T-helper 1 cell treated with Interleukin-12 subunit alpha and Interleukin-12 subunit beta and Interleukin-4 antibody, amounts not matched to agents 30 μg/mL and 1 μg/mL, for 36 hours (primary cell): ENCODE results near the gene TRIM10.

Experiments
- H3K27ac Mint-ChIP-seq: one replicate; pipeline ENCODE4 v1.8.0; 2021; ENCODE audit warnings: mild to moderate bottlenecking, mixed read lengths
- H3K27me3 Mint-ChIP-seq: one replicate; pipeline ENCODE4 v1.8.0; 2021; ENCODE audit warnings: low read depth, mixed read lengths
- H3K36me3 Mint-ChIP-seq: one replicate; pipeline ENCODE4 v1.8.0; 2021; ENCODE audit warnings: low read depth, mixed read lengths
- H3K4me1 Mint-ChIP-seq: one replicate; pipeline ENCODE4 v1.8.0; 2021; ENCODE audit warnings: low read depth, mixed read lengths
- H3K4me3 Mint-ChIP-seq: one replicate; pipeline ENCODE4 v1.8.0; 2021; ENCODE audit warnings: mild to moderate bottlenecking, moderate library complexity, mixed read lengths
- H3K9me3 Mint-ChIP-seq: one replicate; pipeline ENCODE4 v1.8.0; 2021; ENCODE audit warnings: mixed read lengths

The TRIM10 gene

GRCh38 chr6:30112402-30112994 is 48.5 kb downstream of the TRIM10 start:
- Mint-ChIP-seq H3K4me3 (no peak overlapping the region), H3K36me3 (peaks cover 2% of the 10 kb centered on the region), H3K27me3 (peaks cover 73% of the 10 kb centered on the region), H3K27ac (no peak overlapping the region), H3K4me1 (peaks cover 18% of the 10 kb centered on the region), H3K9me3 (no peaks in the 10 kb centered on the region)

- H3K4me3 Mint-ChIP-seq: no peak overlapping the region
- H3K27me3 Mint-ChIP-seq: peaks cover 72% of the 10 kb centered on the region
- peaks cover 18% of the 10 kb centered on the region for H3K4me1 Mint-ChIP-seq
- H3K36me3 Mint-ChIP-seq: peaks cover 2% of the 10 kb centered on the region
- no peak overlapping the region for H3K27ac Mint-ChIP-seq
- H3K9me3 Mint-ChIP-seq: no peaks in the 10 kb centered on the region
Measured at GRCh38 chr6:30111266-30111856, 49.6 kb downstream of the TRIM10 start.

DNA sequence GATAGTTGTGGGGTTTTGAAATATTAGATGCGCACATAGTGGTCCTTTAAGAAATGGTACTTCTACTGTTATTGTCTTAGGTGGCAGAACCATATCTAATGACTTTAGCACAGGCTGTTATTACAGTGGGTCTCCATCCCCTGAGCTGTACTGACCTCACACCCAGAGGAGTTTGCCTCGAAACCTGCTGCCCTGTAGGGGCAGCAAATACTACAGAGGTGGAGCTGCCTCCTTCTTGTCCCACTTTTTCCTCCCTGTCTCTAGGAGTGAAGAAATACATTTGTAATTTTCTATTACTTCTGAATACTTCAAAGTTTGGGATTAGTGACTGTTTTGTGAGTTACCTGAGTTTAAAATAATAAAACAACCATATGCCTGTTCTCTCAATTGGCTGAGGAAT is 56.4 kb downstream of the TRIM10 start:
- no peaks in the 10 kb centered on the region for H3K9me3 Mint-ChIP-seq
- H3K36me3 Mint-ChIP-seq: peaks cover 2% of the 10 kb centered on the region
- no peak overlapping the region for H3K4me3 Mint-ChIP-seq
- H3K4me1 Mint-ChIP-seq: peaks cover 39% of the 10 kb centered on the region
- H3K27ac Mint-ChIP-seq: no peak overlapping the region
- H3K27me3 Mint-ChIP-seq: peaks cover 53% of the 10 kb centered on the region

- Mint-ChIP-seq H3K4me1 (peaks cover 36% of the 10 kb centered on the region), H3K9me3 (no peaks in the 10 kb centered on the region), H3K36me3 (peaks cover 2% of the 10 kb centered on the region), H3K27me3 (peaks cover 57% of the 10 kb centered on the region), H3K27ac (no peak overlapping the region), H3K4me3 (peak overlapping the region; percentile 88)
Measured at GRCh38 chr6:30103872-30104179, 57.2 kb downstream of the TRIM10 start.

DNA sequence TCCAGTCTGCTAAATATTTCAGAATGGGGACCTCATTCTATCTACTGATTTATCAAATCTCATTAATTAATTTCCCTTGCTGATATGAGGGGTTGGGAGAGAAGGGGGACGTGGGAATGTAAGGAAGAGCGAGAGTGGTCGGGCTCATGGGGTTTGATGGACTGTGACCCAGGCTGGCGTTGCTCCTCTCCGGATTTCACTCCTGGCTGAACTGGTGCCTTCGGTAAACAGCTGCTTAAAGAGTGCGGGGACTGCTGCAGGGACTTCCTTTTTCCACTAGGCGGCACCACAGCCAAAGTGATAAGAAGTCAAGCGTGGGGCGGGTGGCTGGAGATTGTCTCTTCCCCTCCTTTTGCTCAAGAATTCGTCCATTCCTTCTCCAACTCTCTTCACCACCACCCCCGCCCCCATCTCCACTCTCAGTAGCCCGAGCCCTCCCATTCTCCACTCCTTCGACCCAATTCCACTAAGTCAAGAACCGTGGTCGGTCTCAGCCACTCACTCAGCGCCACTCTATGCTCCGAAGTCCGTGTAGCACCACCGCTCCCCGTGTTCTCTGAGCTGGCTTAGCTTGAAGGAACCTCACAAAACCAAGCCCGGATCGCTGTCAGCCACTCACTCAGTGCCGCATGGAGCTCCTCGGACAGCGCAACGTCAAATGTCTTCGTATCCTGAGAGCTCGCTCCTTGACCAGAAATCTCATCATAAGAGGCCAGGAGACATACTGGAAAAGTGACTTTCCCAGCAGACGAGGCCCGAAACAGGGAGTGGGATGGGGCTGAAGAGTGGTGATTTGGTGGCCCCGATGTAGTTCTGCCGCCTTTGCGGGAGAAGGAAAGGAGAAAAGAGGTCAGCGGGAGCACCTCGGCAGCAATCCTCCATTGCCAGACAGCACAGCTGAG is 57.8 kb downstream of the TRIM10 start:
- Mint-ChIP-seq H3K27ac (peak overlapping the region; percentile 37), H3K36me3 (peaks cover 2% of the 10 kb centered on the region), H3K27me3 (peaks cover 57% of the 10 kb centered on the region), H3K4me1 (peaks cover 39% of the 10 kb centered on the region), H3K4me3 (peak overlapping the region; percentile 88), H3K9me3 (no peaks in the 10 kb centered on the region)

DNA sequence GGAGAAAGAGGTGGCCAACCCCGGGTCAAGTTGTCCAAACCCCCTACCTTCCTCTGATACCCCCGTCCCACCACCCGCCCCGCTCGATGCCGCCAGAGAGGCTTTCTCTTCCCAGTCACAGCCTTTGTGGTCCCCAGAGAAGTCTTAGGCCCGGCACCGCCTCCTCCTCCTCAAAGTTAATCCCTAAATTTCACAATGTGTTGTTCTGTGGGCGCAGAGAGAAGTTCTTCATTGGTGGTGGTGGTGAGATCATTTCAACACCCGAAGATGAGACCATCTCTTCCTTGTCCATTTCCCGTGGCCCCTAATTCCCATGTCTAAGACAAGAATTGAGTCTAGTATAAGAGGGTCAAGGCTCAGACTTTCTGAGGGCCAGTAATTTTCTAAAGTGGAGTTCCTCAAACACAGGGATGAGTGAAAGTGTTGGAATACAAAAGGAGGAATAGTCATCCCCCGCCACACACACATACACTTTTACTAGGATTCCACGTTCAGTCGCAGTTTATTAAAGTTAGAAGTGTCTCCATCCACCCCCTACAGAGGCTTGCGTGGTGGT is 58.5 kb downstream of the TRIM10 start:
- H3K27ac Mint-ChIP-seq: peak overlapping the region; percentile 11
- peaks cover 57% of the 10 kb centered on the region for H3K27me3 Mint-ChIP-seq
- no peaks in the 10 kb centered on the region for H3K9me3 Mint-ChIP-seq
- H3K36me3 Mint-ChIP-seq: no peaks in the 10 kb centered on the region
- H3K4me3 Mint-ChIP-seq: peak overlapping the region; percentile 88
- H3K4me1 Mint-ChIP-seq: peaks cover 39% of the 10 kb centered on the region
